ENCODE results near the gene ALG8. TPM values are rescaled to one million over a fixed set of nuclear protein-coding genes. Genes with fewer than 3 reads are reported as not detected.

ALG8 gene
- polyA plus RNA-seq, 1 of the 3 experiments (the other 2 are of a cell fraction): 42.0 TPM

GRCh38 chr11:78081583-78081982, 57.8 kb downstream of the ALG8 start (continued):
- TF ChIP-seq MXI1 (IDR thresholded peaks at IDR 0.05; ENCODE audit: low read depth, low read length) (no peak), EP300 (IDR thresholded peaks at IDR 0.05; ENCODE audit: borderline replicate concordance in 1 of 2, low read depth in 1 of 2, low read length in 1 of 2) (no peak), NRF1 (IDR thresholded peaks at IDR 0.05; ENCODE audit: low read depth, low read length) (no peak), RFX5 (IDR thresholded peaks at IDR 0.05; ENCODE audit: low read length) (no peak), RXRA (IDR thresholded peaks at IDR 0.05; ENCODE audit: borderline replicate concordance, low read depth) (no peak)

GRCh38 chr11:78080818-78081495, 58.5 kb downstream of the ALG8 start:
- peaks cover 12% of the 10 kb centered on the region for H4K20me1 ChIP-seq (ENCODE audit: insufficient read depth)
- H2AFZ ChIP-seq (ENCODE audit: low read depth): peak overlapping the region; percentile 93
- no peaks in the 10 kb centered on the region for H3K9me2 ChIP-seq
- H3F3A ChIP-seq (replicated peaks; ENCODE audit: insufficient read depth): peaks cover 7% of the 10 kb centered on the region
- H3K4me1 ChIP-seq (ENCODE audit: control insufficient read depth in 1 of 2, insufficient read depth in 2 of 2, low read depth in 1 of 2, low read length in 1 of 2): peaks cover 8 to 15% of the 10 kb centered on the region in 2 experiments; a peak in 2 of 4 replicates
- H3K9me3 ChIP-seq: no peaks in the 10 kb centered on the region
- H3K4me2 ChIP-seq: peak overlapping the region; percentile 80
- POLR2A ChIA-PET: interaction anchor here (1.2 kb wide), 1 partner anchor 484 kb away, joined by 3 read pairs; no protein-coding TSS in a partner anchor
- WGBS (ENCODE audit: low lambda C conversion rate): 70% methylated on average over 11 of the region's 11 CpGs
- CTCF ChIA-PET: interaction anchor here (1.0 kb wide), 1 partner anchor 64 kb away, joined by 3 read pairs; no protein-coding TSS in a partner anchor
- peaks cover 0 to 8% of the 10 kb centered on the region in 2 experiments for H3K36me3 ChIP-seq (replicated peaks in 1 of 2; ENCODE audit: control insufficient read depth in 1 of 2, insufficient read depth in 2 of 2, low read length in 1 of 2)
- H3K27ac ChIP-seq (ENCODE audit: low read depth in 2 of 2, low read length in 1 of 2): peak overlapping the region in 1 of 2 experiments; percentile 84; a peak in 2 of 4 replicates
- peaks cover 37% of the 10 kb centered on the region for H3K79me2 ChIP-seq (ENCODE audit: insufficient read depth)
- no peaks in the 10 kb centered on the region for H3K27me3 ChIP-seq (ENCODE audit: insufficient read depth)
- TF ChIP-seq REST (IDR thresholded peaks at IDR 0.05; ENCODE audit: low read depth, low read length) (no peak), TCF12 (IDR thresholded peaks at IDR 0.05) (peak; percentile 73)
- TF ChIP-seq, protein P1, sequence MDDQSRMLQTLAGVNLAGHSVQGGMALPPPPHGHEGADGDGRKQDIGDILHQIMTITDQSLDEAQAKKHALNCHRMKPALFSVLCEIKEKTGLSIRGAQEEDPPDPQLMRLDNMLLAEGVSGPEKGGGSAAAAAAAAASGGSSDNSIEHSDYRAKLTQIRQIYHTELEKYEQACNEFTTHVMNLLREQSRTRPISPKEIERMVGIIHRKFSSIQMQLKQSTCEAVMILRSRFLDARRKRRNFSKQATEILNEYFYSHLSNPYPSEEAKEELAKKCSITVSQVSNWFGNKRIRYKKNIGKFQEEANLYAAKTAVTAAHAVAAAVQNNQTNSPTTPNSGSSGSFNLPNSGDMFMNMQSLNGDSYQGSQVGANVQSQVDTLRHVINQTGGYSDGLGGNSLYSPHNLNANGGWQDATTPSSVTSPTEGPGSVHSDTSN (IDR thresholded peaks at IDR 0.05): 0 out of 2 replicates have a peak, but pooled peaks have one; percentile 6
- peak overlapping the region in 1 of 2 experiments; percentile 95; a peak in 2 of 4 replicates for H3K4me3 ChIP-seq (ENCODE audit: low read depth in 2 of 2, low read length in 1 of 2)
- DNase-seq: no peak
- H3K9ac ChIP-seq: peak overlapping the region; percentile 96; the same call in 1 of the 2 replicates
